Ramos (cell line): ENCODE measurements around the gene NPC1L1.
"Not testable (repeated sequence)": the region's sequence is repeated elsewhere in the genome, so short reads cannot be mapped to it uniquely, and the experiment has no call there.

Experiments used
- in situ Hi-C: fragments of 300-500 bp; cut with MboI; formaldehyde crosslinking; loops from one replicate; pipeline ENCODE4 v1.14.3; 2022; ENCODE audit warnings: low sequenced_read_pairs; ENCODE audit not compliant: unreplicated experiment

The NPC1L1 gene

GRCh38 chr7:44566680-44567079 lies 25.6 kb upstream of the NPC1L1 start:
- in situ Hi-C loops, result no loop called here

- in situ Hi-C loops, result no loop called here
Measured at GRCh38 chr7:44565795-44566559, 24.8 kb upstream of the NPC1L1 start.

- in situ Hi-C loops, result no loop called here
Measured at GRCh38 chr7:44565097-44565794, 24.1 kb upstream of the NPC1L1 start.

GRCh38 chr7:44564606-44565005 lies 23.5 kb upstream of the NPC1L1 start:
- in situ Hi-C loops, result no loop called here

GRCh38 chr7:44563171-44563679 lies 22.1 kb upstream of the NPC1L1 start:
- in situ Hi-C loops, result no loop called here

- in situ Hi-C loops, result not testable (repeated sequence)
Measured at GRCh38 chr7:44562622-44562962, 21.5 kb upstream of the NPC1L1 start.

- in situ Hi-C loops, result no loop called here
Measured at GRCh38 chr7:44561962-44562621, 21.0 kb upstream of the NPC1L1 start.

- in situ Hi-C loops, result no loop called here
Measured at GRCh38 chr7:44561481-44561880, 20.4 kb upstream of the NPC1L1 start.

GRCh38 chr7:44559485-44559884 lies 18.4 kb upstream of the NPC1L1 start:
- in situ Hi-C loops, result no loop called here

- in situ Hi-C loops, result no loop called here
Measured at GRCh38 chr7:44557485-44557884, 16.4 kb upstream of the NPC1L1 start.

- in situ Hi-C loops, result no loop called here
Measured at GRCh38 chr7:44555350-44555749, 14.2 kb upstream of the NPC1L1 start.

GRCh38 chr7:44552473-44553005 lies 11.4 kb upstream of the NPC1L1 start:
- in situ Hi-C loops, result not testable (repeated sequence)

- in situ Hi-C loops, result no loop called here
Measured at GRCh38 chr7:44549457-44549856, 8.3 kb upstream of the NPC1L1 start.

- in situ Hi-C loops, result no loop called here
Measured at GRCh38 chr7:44548893-44549292, 7.8 kb upstream of the NPC1L1 start.

- in situ Hi-C loops, result no loop called here
Measured at GRCh38 chr7:44547536-44548231, 6.6 kb upstream of the NPC1L1 start.

GRCh38 chr7:44541876-44542610 lies 913 bp upstream of the NPC1L1 start:
- in situ Hi-C loops, result no loop called here

GRCh38 chr7:44540592-44541027 lies 520 bp downstream of the NPC1L1 start:
- in situ Hi-C loops, result no loop called here

- in situ Hi-C loops, result no loop called here
Measured at GRCh38 chr7:44539669-44540506, 1.2 kb downstream of the NPC1L1 start.
